Measurements from ENCODE around the gene AOC2. TPM values are rescaled to one million over a fixed set of nuclear protein-coding genes. Genes with fewer than 3 reads are reported as not detected.

AOC2 gene
- total RNA-seq, 3 donors from 2014 or later: 0.92 to 2.1 (median 0.96) TPM

- DNase-seq: no peak
- Histone ChIP-seq H3K36me3 (ENCODE audit: low read depth) (no peaks in the 10 kb centered on the region), H3K4me1 (ENCODE audit: low read depth) (peaks cover 33% of the 10 kb centered on the region), H3K4me3 (peak overlapping the region; percentile 74), H3K9me3 (no peaks in the 10 kb centered on the region)
- no peak for TF ChIP-seq CTCF (IDR thresholded peaks at IDR 0.05)
- intact Hi-C loops (cut with DNase I, micrococcal nuclease): no loop called here
- ATAC-seq: peak; percentile 0
These were observed 46.4 kb upstream of the AOC2 start for GRCh38 chr17:42798011-42798382.

- peak; percentile 91 to 93 (median 91) for DNase-seq
- no peak for TF ChIP-seq CTCF (IDR thresholded peaks at IDR 0.05)
- H3K4me3 ChIP-seq: peak within 1 kb of the TSS; percentile 74
- peak; percentile 75 for ATAC-seq
- H3K9me3 ChIP-seq: no peaks in the 10 kb centered on the region
- H3K36me3 ChIP-seq (ENCODE audit: low read depth): no peaks in the 10 kb centered on the region
- intact Hi-C loops (cut with DNase I, micrococcal nuclease): no loop called here
- peaks cover 37% of the 10 kb centered on the region for H3K4me1 ChIP-seq (ENCODE audit: low read depth)
These were observed 45.7 kb upstream of the AOC2 start, which contains the start of the genes CNTD1 and COA3 for GRCh38 chr17:42798383-42799380. TSS of gene CNTD1 (plus strand) at chr17:42798861. CDS start at chr17:42799068, 207 bp downstream. TSS of gene COA3 (minus strand) at chr17:42798704. CDS start at chr17:42798681, 23 bp downstream.

DNA sequence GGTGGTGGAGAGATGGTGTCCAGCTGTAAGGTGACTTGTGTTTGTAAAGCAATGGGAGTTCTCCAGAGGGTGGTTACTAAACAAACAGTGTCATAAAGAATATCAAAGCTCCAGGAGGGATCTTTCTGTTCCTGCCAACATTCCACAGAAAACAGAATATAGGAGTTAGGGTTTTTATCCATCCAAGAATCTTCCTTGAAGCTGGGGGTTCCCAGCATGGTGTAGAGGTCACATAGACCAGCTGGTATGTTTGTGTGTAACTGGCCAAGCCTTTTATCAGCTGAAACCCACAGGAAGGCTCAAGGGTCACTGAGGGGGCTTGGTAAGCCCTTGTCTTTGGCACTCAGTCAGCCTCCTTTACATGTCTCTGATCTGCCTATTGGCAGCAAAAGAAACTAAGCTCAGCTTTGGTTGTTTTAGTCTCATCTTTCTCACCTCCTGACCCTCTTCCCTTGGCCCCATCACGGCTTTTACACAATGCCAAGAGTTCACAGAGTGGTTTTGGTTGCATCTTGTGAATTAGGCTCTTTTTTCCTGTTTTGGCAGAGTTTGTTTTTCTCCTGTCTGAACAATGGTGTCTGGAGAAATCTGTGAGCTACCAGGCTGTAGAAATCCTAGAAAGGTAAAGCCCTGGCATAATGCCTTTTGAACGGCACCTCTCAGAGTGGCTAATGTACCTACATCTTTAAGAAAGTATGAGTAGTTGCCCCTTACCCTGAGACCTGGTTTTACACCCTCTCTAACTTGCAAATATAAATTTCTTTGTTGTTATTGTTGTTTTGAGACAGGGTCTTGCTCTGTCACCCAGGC lies 41.1 kb upstream of the AOC2 start:
- Histone ChIP-seq H3K4me3 (no peak overlapping the region), H3K4me1 (ENCODE audit: low read depth) (peaks cover 17% of the 10 kb centered on the region), H3K36me3 (ENCODE audit: low read depth) (no peaks in the 10 kb centered on the region), H3K9me3 (no peaks in the 10 kb centered on the region)
- no peak for DNase-seq
- no peak for TF ChIP-seq CTCF (IDR thresholded peaks at IDR 0.05)
- peak; percentile 30 for ATAC-seq
- intact Hi-C loops (cut with DNase I, micrococcal nuclease): no loop called here

DNA sequence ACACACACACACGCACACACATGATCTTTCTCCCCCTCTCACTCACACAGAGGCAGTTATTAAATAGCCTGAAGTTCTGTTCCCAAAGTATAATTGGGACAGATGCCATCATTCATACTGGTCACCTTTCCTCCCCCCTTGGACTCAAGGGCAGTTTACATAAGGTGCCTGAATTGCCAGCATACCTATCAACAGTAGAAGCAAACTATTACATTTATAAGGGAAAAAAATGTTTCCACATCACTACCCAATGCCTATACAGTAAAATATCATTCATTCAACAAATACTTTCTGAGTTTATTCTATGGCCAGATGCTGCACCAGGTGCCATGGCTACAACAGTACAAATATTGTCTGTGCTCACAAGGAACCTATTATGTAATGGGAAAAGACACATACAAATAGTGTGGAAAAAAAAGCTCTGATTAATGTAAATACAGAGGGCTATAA lies 39.4 kb upstream of the AOC2 start:
- DNase-seq (no peak), ATAC-seq (peak; percentile 62)
- TF ChIP-seq CTCF (IDR thresholded peaks at IDR 0.05): no peak

GRCh38 chr17:42806249-42806648 lies 38.1 kb upstream of the AOC2 start:
- intact Hi-C loops (cut with DNase I, micrococcal nuclease): no loop called here
- Histone ChIP-seq H3K4me3 (no peak overlapping the region), H3K4me1 (ENCODE audit: low read depth) (peaks cover 17% of the 10 kb centered on the region), H3K36me3 (ENCODE audit: low read depth) (no peaks in the 10 kb centered on the region), H3K9me3 (no peaks in the 10 kb centered on the region)
- no peak for TF ChIP-seq CTCF (IDR thresholded peaks at IDR 0.05)
- ATAC-seq (peak; percentile 78), DNase-seq (no peak)

More for the DNA sequence above, 39.4 kb upstream of the AOC2 start:
- Histone ChIP-seq H3K9me3 (no peaks in the 10 kb centered on the region), H3K4me3 (no peak overlapping the region), H3K36me3 (ENCODE audit: low read depth) (no peaks in the 10 kb centered on the region), H3K4me1 (ENCODE audit: low read depth) (peaks cover 17% of the 10 kb centered on the region)
- intact Hi-C loops (cut with DNase I, micrococcal nuclease): no loop called here
